ENCODE data around the gene SNCB. TPM values are rescaled to one million over a fixed set of nuclear protein-coding genes. Genes with fewer than 3 reads are reported as not detected.

The SNCB gene
- not detected in 3 replicates for total RNA-seq

GRCh38 chr5:176629853-176630680 lies at the start of gene SNCB, which contains the start of gene EIF4E1B:
Gene SNCB, minus strand, starts transcription at chr5:176630534. Its CDS starts 880 bp downstream, at chr5:176629654.
Gene EIF4E1B, plus strand, starts transcription at chr5:176630675. Its CDS starts 12,113 bp downstream, at chr5:176642788.
- no peak within 1 kb of the TSS for H3K27ac Mint-ChIP-seq
- H3K9me3 Mint-ChIP-seq: no peaks in the 10 kb centered on the region
- H3K36me3 Mint-ChIP-seq: no peaks in the 10 kb centered on the region
- peak within 1 kb of the TSS; percentile 32 for H3K4me3 Mint-ChIP-seq
- TF ChIP-seq, protein P1, sequence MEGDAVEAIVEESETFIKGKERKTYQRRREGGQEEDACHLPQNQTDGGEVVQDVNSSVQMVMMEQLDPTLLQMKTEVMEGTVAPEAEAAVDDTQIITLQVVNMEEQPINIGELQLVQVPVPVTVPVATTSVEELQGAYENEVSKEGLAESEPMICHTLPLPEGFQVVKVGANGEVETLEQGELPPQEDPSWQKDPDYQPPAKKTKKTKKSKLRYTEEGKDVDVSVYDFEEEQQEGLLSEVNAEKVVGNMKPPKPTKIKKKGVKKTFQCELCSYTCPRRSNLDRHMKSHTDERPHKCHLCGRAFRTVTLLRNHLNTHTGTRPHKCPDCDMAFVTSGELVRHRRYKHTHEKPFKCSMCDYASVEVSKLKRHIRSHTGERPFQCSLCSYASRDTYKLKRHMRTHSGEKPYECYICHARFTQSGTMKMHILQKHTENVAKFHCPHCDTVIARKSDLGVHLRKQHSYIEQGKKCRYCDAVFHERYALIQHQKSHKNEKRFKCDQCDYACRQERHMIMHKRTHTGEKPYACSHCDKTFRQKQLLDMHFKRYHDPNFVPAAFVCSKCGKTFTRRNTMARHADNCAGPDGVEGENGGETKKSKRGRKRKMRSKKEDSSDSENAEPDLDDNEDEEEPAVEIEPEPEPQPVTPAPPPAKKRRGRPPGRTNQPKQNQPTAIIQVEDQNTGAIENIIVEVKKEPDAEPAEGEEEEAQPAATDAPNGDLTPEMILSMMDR (IDR thresholded peaks at IDR 0.05; ENCODE audit: unreplicated experiment): no peak
- H3K4me1 Mint-ChIP-seq: peaks cover 4% of the 10 kb centered on the region
- peak in 1 of 2 experiments; percentile 64 for DNase-seq (ENCODE audit: low spot score in 2 of 2, unreplicated experiment in 2 of 2)
- peaks cover 93% of the 10 kb centered on the region for H3K27me3 Mint-ChIP-seq (ENCODE audit: low read depth)

GRCh38 chr5:176679365-176680225 lies 49.3 kb upstream of the SNCB start:
- Mint-ChIP-seq H3K27me3 (ENCODE audit: low read depth) (peaks cover 63% of the 10 kb centered on the region), H3K27ac (no peak overlapping the region), H3K36me3 (no peaks in the 10 kb centered on the region), H3K4me1 (no peaks in the 10 kb centered on the region), H3K9me3 (peaks cover 4% of the 10 kb centered on the region), H3K4me3 (no peak overlapping the region)
- TF ChIP-seq, protein P1 (IDR thresholded peaks at IDR 0.05; ENCODE audit: unreplicated experiment): no peak
- DNase-seq (ENCODE audit: low spot score in 2 of 2, unreplicated experiment in 2 of 2): no peak

DNA sequence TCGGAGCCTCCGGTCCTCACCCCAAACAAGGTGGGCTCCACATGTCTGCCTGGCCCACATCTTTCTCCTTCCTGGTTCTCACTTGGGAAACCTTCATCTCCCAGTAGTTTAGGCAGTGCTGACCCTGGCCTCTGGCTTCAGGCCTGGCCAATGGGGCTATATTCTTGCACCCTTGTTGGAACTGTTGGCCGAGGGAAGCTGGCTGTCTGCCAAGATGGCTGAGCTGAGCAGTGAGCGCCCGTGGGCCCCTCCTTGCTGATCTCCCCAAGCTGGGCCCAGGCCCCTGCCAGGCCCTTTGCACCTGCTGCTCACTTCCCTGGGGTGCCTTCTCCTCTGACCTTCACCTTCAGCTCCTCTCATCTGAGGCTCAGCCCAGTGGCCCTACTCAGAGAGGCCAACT lies 48.2 kb upstream of the SNCB start:
- TF ChIP-seq, protein P1 (IDR thresholded peaks at IDR 0.05; ENCODE audit: unreplicated experiment): no peak
- Mint-ChIP-seq H3K27ac (no peak overlapping the region), H3K4me1 (no peaks in the 10 kb centered on the region), H3K9me3 (no peaks in the 10 kb centered on the region), H3K4me3 (no peak overlapping the region), H3K36me3 (no peaks in the 10 kb centered on the region), H3K27me3 (ENCODE audit: low read depth) (peaks cover 57% of the 10 kb centered on the region)
- no peak for DNase-seq (ENCODE audit: low spot score in 2 of 2, unreplicated experiment in 2 of 2)

GRCh38 chr5:176677209-176677939 lies 47.0 kb upstream of the SNCB start:
- Mint-ChIP-seq H3K27ac (no peak overlapping the region), H3K9me3 (no peaks in the 10 kb centered on the region), H3K36me3 (no peaks in the 10 kb centered on the region), H3K27me3 (ENCODE audit: low read depth) (peaks cover 55% of the 10 kb centered on the region), H3K4me3 (no peak overlapping the region), H3K4me1 (no peaks in the 10 kb centered on the region)
- TF ChIP-seq, protein P1 (IDR thresholded peaks at IDR 0.05; ENCODE audit: unreplicated experiment): no peak
- no peak for DNase-seq (ENCODE audit: low spot score in 2 of 2, unreplicated experiment in 2 of 2)

GRCh38 chr5:176676361-176676824 lies 46.1 kb upstream of the SNCB start:
- Mint-ChIP-seq H3K27ac (no peak overlapping the region), H3K4me1 (no peaks in the 10 kb centered on the region), H3K4me3 (no peak overlapping the region), H3K27me3 (ENCODE audit: low read depth) (peaks cover 53% of the 10 kb centered on the region), H3K9me3 (no peaks in the 10 kb centered on the region), H3K36me3 (no peaks in the 10 kb centered on the region)
- TF ChIP-seq, protein P1 (IDR thresholded peaks at IDR 0.05; ENCODE audit: unreplicated experiment): no peak
- no peak for DNase-seq (ENCODE audit: low spot score in 2 of 2, unreplicated experiment in 2 of 2)
